HUES64 (cell line): ENCODE measurements around the gene CD8B2.
"Not testable (repeated sequence)": the region's sequence is repeated elsewhere in the genome, so short reads cannot be mapped to it uniquely, and the experiment has no call there.

Experiments
- H3K27ac ChIP-seq: 2 replicates; pipeline ENCODE4 v1.7.0; 2013; ENCODE audit warnings: low read depth, low read length, inconsistent platforms
- H3K27me3 ChIP-seq: 2 replicates; pipeline ENCODE4 v1.6.1; 2013; ENCODE audit warnings: mild to moderate bottlenecking, low read length; ENCODE audit not compliant: insufficient read depth
- H3K36me3 ChIP-seq: 2 replicates; pipeline ENCODE4 v1.6.1; 2013; ENCODE audit warnings: mild to moderate bottlenecking, low read length; ENCODE audit not compliant: insufficient read depth
- H3K4me1 ChIP-seq: 2 replicates; pipeline ENCODE4 v1.6.1; 2013; ENCODE audit warnings: mild to moderate bottlenecking, low read length, moderate library complexity; ENCODE audit not compliant: insufficient read depth
- H3K4me3 ChIP-seq: 2 replicates; pipeline ENCODE4 v1.5.1; 2013; ENCODE audit warnings: mild to moderate bottlenecking, low read length, moderate library complexity
- H3K9ac ChIP-seq: 2 replicates; pipeline ENCODE4 v1.6.1; 2013; ENCODE audit warnings: mild to moderate bottlenecking, low read depth, low read length
- H3K9me3 ChIP-seq: 2 replicates; pipeline ENCODE4 v1.6.1; 2013; ENCODE audit warnings: low read depth, low read length; ENCODE audit not compliant: insufficient read depth
- WGBS: fragments of 150-250, 120-280 bp; methylation state at CpG from one replicate; pipeline ENCODE4 v1.1.7; 2013; ENCODE audit warnings: missing lambda C conversion rate; 5-methylcytosine and 5-hydroxymethylcytosine counted together

The CD8B2 gene

DNA sequence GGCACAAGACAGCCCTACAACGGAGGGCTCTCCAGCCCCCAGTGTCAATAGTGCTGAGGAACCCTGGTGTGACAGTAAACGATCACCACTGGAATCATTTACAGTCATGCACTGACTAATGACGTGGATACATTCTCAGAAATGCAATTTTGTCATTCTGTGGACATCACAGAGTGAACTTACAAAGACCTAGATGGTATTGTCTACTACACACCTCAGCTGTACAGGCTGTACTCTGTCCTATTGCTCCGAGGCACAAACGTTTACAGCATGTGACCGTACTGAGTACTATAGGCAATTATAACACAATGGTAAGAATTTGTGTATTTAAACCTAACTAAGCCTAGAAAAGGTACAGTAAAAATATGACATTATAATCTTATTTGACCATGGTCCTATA is 67.2 kb downstream of the CD8B2 start:
- Histone ChIP-seq H3K27me3 (no peaks in the 10 kb centered on the region), H3K9ac (no peak overlapping the region), H3K4me1 (no peaks in the 10 kb centered on the region), H3K9me3 (peaks cover 24% of the 10 kb centered on the region), H3K27ac (no peak overlapping the region), H3K36me3 (no peaks in the 10 kb centered on the region), H3K4me3 (no peak overlapping the region)
- WGBS = 82% methylated on average over 4 of the region's 6 CpGs

DNA sequence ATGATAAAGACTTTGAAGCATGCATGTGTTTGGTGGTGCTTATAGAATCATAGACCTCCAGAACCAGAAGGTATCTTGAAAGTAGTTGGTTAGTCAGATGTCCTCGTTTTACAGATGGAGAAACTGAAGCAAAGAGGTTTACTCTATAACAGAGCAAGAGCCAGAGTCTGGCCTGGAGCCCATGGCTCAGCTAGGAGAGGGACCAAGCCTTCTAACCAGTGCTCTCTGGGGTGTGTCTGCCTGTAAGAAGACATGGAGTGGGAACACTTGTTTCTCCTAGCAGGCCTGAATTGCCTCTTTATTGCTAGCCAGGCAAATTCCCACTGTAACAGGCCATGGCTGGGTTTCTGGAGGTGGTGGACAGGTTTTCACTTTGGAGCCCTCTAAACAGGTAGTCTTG is 67.9 kb downstream of the CD8B2 start:
- Histone ChIP-seq H3K9me3 (peaks cover 24% of the 10 kb centered on the region), H3K36me3 (no peaks in the 10 kb centered on the region), H3K4me3 (no peak overlapping the region), H3K27ac (no peak overlapping the region), H3K4me1 (no peaks in the 10 kb centered on the region), H3K27me3 (no peaks in the 10 kb centered on the region), H3K9ac (no peak overlapping the region)
- 0% methylated on average over 1 of the region's 1 CpG for WGBS

DNA sequence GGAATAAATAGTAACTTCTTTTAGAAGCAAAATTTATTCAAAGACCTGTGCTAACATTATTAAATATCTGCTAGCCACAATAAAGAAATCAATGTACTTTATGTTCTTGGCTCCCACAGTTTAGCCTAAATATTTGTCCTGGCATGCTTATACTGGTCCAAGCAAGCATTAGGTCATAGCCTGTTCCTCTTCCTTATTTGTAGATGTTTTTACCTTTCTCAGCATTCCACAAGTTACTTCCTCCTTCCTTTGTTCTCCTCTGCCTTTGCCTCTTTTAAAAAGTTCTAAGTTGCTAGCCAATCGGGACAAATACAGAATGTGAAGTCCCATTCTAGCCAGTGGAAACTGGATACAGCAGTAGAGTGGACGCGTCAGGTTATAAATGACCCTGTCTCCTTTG is 72.6 kb downstream of the CD8B2 start:
- H3K4me3 ChIP-seq, H3K9ac ChIP-seq, H3K27me3 ChIP-seq, H3K4me1 ChIP-seq, H3K36me3 ChIP-seq, H3K27ac ChIP-seq: not testable (repeated sequence)
- peaks cover 24% of the 10 kb centered on the region for H3K9me3 ChIP-seq
- 94% methylated on average over 3 of the region's 3 CpGs for WGBS

DNA sequence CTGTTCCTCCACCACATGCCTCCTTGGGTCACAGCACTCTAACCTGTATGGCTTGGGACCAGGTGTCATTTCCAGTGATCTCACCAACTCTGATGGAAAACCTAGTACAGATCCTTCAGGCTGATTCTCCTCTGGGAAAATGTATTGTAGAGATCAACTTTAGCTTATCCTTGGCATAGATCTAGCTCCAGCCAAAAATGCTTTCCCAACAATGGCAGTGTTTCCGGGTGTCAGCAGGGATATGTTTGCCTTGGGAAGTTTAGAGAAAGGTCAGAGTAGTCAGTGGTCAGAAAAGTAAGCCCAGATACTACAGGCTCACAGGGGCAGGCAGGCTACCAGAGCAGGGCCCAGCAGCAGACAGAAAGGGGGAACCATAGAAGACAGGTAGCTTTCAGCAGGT is 73.6 kb downstream of the CD8B2 start:
- Histone ChIP-seq H3K27ac (no peak overlapping the region), H3K4me1 (peaks cover 3% of the 10 kb centered on the region; the same call in 1 of the 2 replicates)
- 83% methylated on average over 1 of the region's 1 CpG for WGBS

DNA sequence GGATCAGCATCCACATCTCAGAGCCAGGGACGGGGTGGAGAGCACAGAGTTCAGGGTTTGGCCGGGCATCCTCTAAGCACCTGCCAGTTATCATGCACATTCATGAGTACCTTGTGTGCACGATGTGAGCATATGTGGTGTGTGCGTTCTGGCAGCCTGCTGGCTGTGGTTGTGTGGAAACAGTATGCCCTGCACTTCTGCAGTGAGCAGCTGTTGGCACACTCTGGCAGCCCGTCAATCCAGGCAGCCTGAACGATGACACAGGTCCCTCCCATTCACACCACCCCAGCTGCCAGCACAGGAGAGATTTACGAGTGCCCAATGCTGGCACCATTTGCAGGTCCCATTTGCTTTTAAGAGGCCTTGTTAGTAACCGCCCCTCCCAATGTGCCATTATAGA is 74.2 kb downstream of the CD8B2 start:
- Histone ChIP-seq H3K27ac (no peak overlapping the region), H3K9me3 (peaks cover 15% of the 10 kb centered on the region), H3K9ac (no peak overlapping the region), H3K36me3 (no peaks in the 10 kb centered on the region), H3K4me1 (peaks cover 3% of the 10 kb centered on the region; the same call in 1 of the 2 replicates), H3K27me3 (no peaks in the 10 kb centered on the region), H3K4me3 (no peak overlapping the region)
- 88% methylated on average over 8 of the region's 8 CpGs for WGBS

More for the DNA sequence above, 73.6 kb downstream of the CD8B2 start:
- no peaks in the 10 kb centered on the region for H3K27me3 ChIP-seq
- H3K36me3 ChIP-seq = no peaks in the 10 kb centered on the region
- H3K4me3 ChIP-seq = no peak overlapping the region
- peaks cover 19% of the 10 kb centered on the region for H3K9me3 ChIP-seq
- H3K9ac ChIP-seq = no peak overlapping the region

DNA sequence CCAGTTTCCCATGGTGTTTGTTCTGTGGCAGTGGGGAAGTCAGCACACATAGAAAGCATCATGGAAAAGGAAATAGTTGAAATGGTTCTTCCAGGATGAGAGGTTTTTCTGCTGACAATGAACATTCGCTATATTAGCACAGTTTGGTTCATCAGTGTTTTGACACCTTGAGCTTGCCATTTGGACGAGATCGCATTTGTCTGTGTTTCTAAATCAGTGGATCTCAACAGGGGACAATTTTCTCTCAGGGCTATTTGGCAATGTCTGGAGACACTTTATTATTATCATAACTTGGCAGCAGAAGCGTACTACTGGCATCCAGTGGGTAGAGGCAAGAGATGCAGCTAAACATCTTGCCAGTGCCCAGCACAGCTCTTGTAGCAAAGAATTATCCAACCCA is 74.6 kb downstream of the CD8B2 start:
- WGBS = 96% methylated on average over 3 of the region's 4 CpGs
- Histone ChIP-seq H3K27ac (no peak overlapping the region), H3K4me1 (peaks cover 3% of the 10 kb centered on the region; the same call in 1 of the 2 replicates), H3K4me3 (no peak overlapping the region), H3K9ac (no peak overlapping the region), H3K9me3 (peaks cover 11% of the 10 kb centered on the region), H3K36me3 (no peaks in the 10 kb centered on the region), H3K27me3 (no peaks in the 10 kb centered on the region)

DNA sequence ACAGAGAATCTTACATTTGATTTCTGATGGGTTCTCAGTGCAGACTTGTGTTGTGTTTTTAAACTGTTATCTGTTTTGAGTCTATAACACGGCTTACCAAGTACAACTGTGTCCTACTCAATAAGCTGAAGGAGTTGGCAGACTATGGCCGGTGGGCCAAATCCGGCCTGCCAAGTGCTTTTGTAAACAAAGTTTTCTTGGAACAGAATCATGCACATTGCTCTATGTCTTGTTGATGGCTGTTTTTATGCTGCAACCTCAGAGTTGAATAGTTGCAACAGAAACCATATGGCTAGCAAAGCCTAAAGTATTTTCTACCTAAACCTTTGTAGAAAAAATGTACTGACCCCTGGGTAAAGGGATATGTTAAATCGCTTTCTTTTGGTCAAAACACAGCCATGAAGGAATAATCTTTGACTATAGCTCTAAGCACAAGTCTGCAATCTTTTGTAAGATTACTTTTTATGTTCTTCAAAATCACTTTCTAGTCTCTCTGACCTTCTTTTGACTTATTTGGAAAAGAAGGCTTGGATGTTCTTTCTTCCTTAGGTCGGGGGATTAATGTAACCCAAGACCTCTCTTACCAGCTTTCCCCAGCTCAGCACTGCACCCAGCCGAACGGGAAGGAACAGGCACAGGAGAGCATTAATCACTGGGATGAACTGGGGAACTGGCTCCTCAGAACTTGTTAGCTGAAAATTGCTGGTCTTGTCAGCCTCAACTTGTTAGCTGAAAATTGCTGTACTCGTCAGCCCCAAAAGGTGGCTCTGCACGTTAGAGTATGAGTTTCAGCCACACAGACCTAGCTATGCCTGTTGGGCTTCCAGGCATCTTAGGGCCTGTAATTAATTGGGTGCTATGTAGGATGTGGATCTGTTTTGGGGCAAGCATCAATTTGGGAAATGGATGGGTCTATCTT is 75.4 kb downstream of the CD8B2 start:
- Histone ChIP-seq H3K36me3 (no peaks in the 10 kb centered on the region), H3K27ac (no peak overlapping the region), H3K4me1 (peaks cover 3% of the 10 kb centered on the region; the same call in 1 of the 2 replicates), H3K9me3 (peaks cover 9% of the 10 kb centered on the region), H3K4me3 (no peak overlapping the region), H3K27me3 (no peaks in the 10 kb centered on the region), H3K9ac (no peak overlapping the region)
- WGBS = 79% methylated on average over 9 of the region's 9 CpGs

DNA sequence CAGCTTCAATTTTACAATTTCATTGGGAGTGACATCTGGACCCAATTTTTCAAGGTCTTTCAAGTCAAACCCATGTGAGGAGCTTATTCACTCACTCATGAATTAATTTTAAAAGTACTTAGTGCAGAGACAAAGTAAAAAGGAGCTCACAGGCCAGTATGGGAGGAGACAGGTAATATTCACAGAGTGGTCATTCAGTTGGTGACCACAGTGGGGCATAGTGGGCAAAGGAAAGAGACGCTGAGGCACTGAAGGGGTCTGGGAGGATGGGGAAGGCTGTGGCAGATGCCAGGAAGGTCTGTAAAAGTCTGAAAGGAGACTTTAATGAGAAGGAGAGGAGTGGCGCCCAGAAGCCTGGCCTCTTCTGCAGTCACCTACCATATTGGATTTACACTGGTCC is 76.0 kb downstream of the CD8B2 start:
- Histone ChIP-seq H3K9me3 (peaks cover 4% of the 10 kb centered on the region), H3K4me1 (peaks cover 3% of the 10 kb centered on the region; the same call in 1 of the 2 replicates), H3K27ac (no peak overlapping the region), H3K4me3 (no peak overlapping the region), H3K36me3 (no peaks in the 10 kb centered on the region), H3K27me3 (no peaks in the 10 kb centered on the region), H3K9ac (no peak overlapping the region)
- WGBS = 85% methylated on average over 2 of the region's 2 CpGs

DNA sequence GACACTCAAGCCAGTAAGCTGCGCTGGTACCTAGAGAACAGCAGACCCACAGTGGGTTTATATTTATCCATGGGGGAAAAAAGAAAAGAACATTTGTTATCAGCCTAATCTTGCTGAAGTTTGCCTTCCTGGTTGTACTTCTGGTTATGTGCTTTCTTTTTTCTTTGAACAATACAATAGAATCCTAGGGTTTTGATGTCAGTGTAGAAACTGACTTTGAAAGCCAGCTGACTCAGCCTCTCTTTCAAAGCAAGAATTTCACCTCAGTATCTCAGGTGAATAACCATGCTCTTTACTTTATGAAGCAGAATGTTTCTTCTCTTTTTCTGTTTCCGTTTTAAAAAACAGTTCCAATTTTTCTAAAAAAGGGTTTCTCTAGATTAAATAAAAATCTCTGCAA is 78.4 kb downstream of the CD8B2 start:
- H3K4me1 ChIP-seq = peaks cover 3% of the 10 kb centered on the region; the same call in 1 of the 2 replicates
- no peaks in the 10 kb centered on the region for H3K9me3 ChIP-seq
- no peaks in the 10 kb centered on the region for H3K36me3 ChIP-seq
- no peak overlapping the region for H3K4me3 ChIP-seq
- H3K9ac ChIP-seq = no peak overlapping the region
- 95% methylated on average over 1 of the region's 2 CpGs for WGBS
- H3K27ac ChIP-seq = no peak overlapping the region
- H3K27me3 ChIP-seq = no peaks in the 10 kb centered on the region

DNA sequence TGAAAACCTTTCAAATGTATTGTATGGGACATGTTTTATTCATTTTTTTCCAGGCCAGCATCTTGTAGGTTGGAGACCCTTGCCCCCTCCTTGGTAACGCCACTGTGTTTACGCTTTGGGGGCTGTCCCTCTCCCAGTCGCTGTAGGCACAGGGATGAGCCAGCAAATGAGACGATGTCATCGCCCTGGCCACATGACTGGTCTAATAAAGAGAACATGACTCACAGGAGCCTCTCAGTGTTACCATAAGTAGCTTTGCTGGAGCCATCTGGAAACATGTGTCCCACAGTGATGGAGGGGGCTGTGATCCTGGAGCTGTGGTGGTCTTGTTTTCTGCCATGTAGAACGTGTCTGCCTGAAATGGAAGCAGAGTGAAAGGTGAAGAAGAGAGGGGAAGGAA is 78.9 kb downstream of the CD8B2 start:
- no peak overlapping the region for H3K9ac ChIP-seq
- H3K36me3 ChIP-seq = no peaks in the 10 kb centered on the region
- no peaks in the 10 kb centered on the region for H3K27me3 ChIP-seq
- no peak overlapping the region for H3K4me3 ChIP-seq
- WGBS = 77% methylated on average over 6 of the region's 6 CpGs
- peaks cover 3% of the 10 kb centered on the region; the same call in 1 of the 2 replicates for H3K4me1 ChIP-seq
- no peaks in the 10 kb centered on the region for H3K9me3 ChIP-seq
- no peak overlapping the region for H3K27ac ChIP-seq

DNA sequence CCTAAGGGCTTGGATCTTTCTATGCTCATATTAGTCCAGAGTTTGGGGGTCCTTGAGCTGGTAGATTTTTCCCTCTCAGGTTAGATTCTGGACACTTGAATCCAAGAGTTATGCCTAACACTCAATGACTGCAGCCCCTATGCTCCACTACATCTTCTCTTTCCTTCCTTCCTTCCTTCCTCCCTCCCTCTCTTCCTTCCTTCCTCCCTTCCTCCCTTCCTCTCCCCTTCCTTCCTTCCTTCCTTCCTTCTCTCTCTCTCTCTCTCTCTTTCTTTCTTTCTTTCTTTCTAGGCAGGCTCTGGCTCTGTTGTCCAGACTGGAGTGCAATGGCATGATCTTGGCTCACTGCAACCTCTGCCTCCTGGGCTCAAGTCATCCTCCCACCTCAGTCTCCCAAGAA is 79.3 kb downstream of the CD8B2 start:
- not testable (repeated sequence) for H3K36me3 ChIP-seq, H3K9ac ChIP-seq, H3K4me1 ChIP-seq, H3K9me3 ChIP-seq, H3K27me3 ChIP-seq, H3K27ac ChIP-seq, H3K4me3 ChIP-seq
